ENCODE data around the gene TNFAIP8.
A peak's percentile ranks its signal among the peaks of the same experiment; 100 is the strongest.

The TNFAIP8 gene

GRCh38 chr5:119329666-119330065 is 26.2 kb upstream of the TNFAIP8 start:
- Histone ChIP-seq H4K20me1 (ENCODE audit: insufficient read depth, low read length) (0 out of 2 replicates have a peak, but pooled peaks cover 4% of the 10 kb centered on the region), H3K9ac (ENCODE audit: low read length) (no peak overlapping the region), H3K4me1 (ENCODE audit: low read length) (peaks cover 26% of the 10 kb centered on the region), H2AFZ (ENCODE audit: low read depth, low read length) (no peak overlapping the region), H3K27me3 (ENCODE audit: low read depth, low read length) (no peaks in the 10 kb centered on the region), H3K4me2 (ENCODE audit: low read length) (no peak overlapping the region), H3K36me3 (replicated peaks; ENCODE audit: low read depth, low read length) (no peaks in the 10 kb centered on the region), H3K27ac (ENCODE audit: low read length) (no peak overlapping the region), H3K79me2 (ENCODE audit: low read length) (peaks cover 30% of the 10 kb centered on the region), H3K4me3 (ENCODE audit: low read length) (no peak overlapping the region), H3K9me3 (ENCODE audit: insufficient read depth, low read length) (no peaks in the 10 kb centered on the region)
- TF ChIP-seq EZH2phosphoT487 (IDR thresholded peaks at IDR 0.05; ENCODE audit: low read depth) = no peak
- no peak for TF ChIP-seq CTCF (IDR thresholded peaks at IDR 0.05; ENCODE audit: low read depth, low read length)

GRCh38 chr5:119330367-119331183 is 25.2 kb upstream of the TNFAIP8 start:
- peaks cover 26% of the 10 kb centered on the region for H3K4me1 ChIP-seq (ENCODE audit: low read length)
- H3K9ac ChIP-seq (ENCODE audit: low read length) = no peak overlapping the region

GRCh38 chr5:119331566-119332095 is 24.2 kb upstream of the TNFAIP8 start:
- H3K27ac ChIP-seq (ENCODE audit: low read length) = no peak overlapping the region
- H3K4me1 ChIP-seq (ENCODE audit: low read length) = peaks cover 36% of the 10 kb centered on the region
- H3K4me3 ChIP-seq (ENCODE audit: low read length) = no peak overlapping the region
- peak overlapping the region; percentile 83; the same call in 1 of the 2 replicates for H3K4me2 ChIP-seq (ENCODE audit: low read length)
- H3K9me3 ChIP-seq (ENCODE audit: insufficient read depth, low read length) = no peaks in the 10 kb centered on the region
- H2AFZ ChIP-seq (ENCODE audit: low read depth, low read length) = no peak overlapping the region
- H3K79me2 ChIP-seq (ENCODE audit: low read length) = peaks cover 28% of the 10 kb centered on the region
- TF ChIP-seq CTCF (IDR thresholded peaks at IDR 0.05; ENCODE audit: low read depth, low read length) (no peak), EZH2phosphoT487 (IDR thresholded peaks at IDR 0.05; ENCODE audit: low read depth) (no peak)
- no peaks in the 10 kb centered on the region for H3K27me3 ChIP-seq (ENCODE audit: low read depth, low read length)
- H3K36me3 ChIP-seq (replicated peaks; ENCODE audit: low read depth, low read length) = no peaks in the 10 kb centered on the region
- no peak overlapping the region for H3K9ac ChIP-seq (ENCODE audit: low read length)
- H4K20me1 ChIP-seq (ENCODE audit: insufficient read depth, low read length) = no peaks in the 10 kb centered on the region

More at GRCh38 chr5:119330367-119331183, 25.2 kb upstream of the TNFAIP8 start:
- Histone ChIP-seq H3K27ac (ENCODE audit: low read length) (no peak overlapping the region), H2AFZ (ENCODE audit: low read depth, low read length) (no peak overlapping the region), H3K4me3 (ENCODE audit: low read length) (no peak overlapping the region), H3K79me2 (ENCODE audit: low read length) (peaks cover 35% of the 10 kb centered on the region), H3K4me2 (ENCODE audit: low read length) (no peak overlapping the region), H3K36me3 (replicated peaks; ENCODE audit: low read depth, low read length) (no peaks in the 10 kb centered on the region), H3K9me3 (ENCODE audit: insufficient read depth, low read length) (no peaks in the 10 kb centered on the region), H3K27me3 (ENCODE audit: low read depth, low read length) (no peaks in the 10 kb centered on the region), H4K20me1 (ENCODE audit: insufficient read depth, low read length) (0 out of 2 replicates have a peak, but pooled peaks cover 4% of the 10 kb centered on the region)
- TF ChIP-seq CTCF (IDR thresholded peaks at IDR 0.05; ENCODE audit: low read depth, low read length) (no peak), EZH2phosphoT487 (IDR thresholded peaks at IDR 0.05; ENCODE audit: low read depth) (no peak)

GRCh38 chr5:119332208-119332607 is 23.6 kb upstream of the TNFAIP8 start:
- Histone ChIP-seq H3K9ac (ENCODE audit: low read length) (peak overlapping the region; percentile 11; the same call in 1 of the 2 replicates), H3K27me3 (ENCODE audit: low read depth, low read length) (no peaks in the 10 kb centered on the region), H3K4me3 (ENCODE audit: low read length) (peak overlapping the region; percentile 59), H3K9me3 (ENCODE audit: insufficient read depth, low read length) (no peaks in the 10 kb centered on the region), H3K36me3 (replicated peaks; ENCODE audit: low read depth, low read length) (peaks cover 3% of the 10 kb centered on the region), H3K4me2 (ENCODE audit: low read length) (peak overlapping the region; percentile 83), H3K4me1 (ENCODE audit: low read length) (peaks cover 42% of the 10 kb centered on the region), H4K20me1 (ENCODE audit: insufficient read depth, low read length) (no peaks in the 10 kb centered on the region), H2AFZ (ENCODE audit: low read depth, low read length) (no peak overlapping the region), H3K79me2 (ENCODE audit: low read length) (peaks cover 34% of the 10 kb centered on the region), H3K27ac (ENCODE audit: low read length) (peak overlapping the region; percentile 58)
- TF ChIP-seq CTCF (IDR thresholded peaks at IDR 0.05; ENCODE audit: low read depth, low read length) (peak; percentile 26), EZH2phosphoT487 (IDR thresholded peaks at IDR 0.05; ENCODE audit: low read depth) (no peak)

All from OCI-LY3 (cell line).